T follicular helper cell (primary cell): ENCODE data around the gene COBLL1.

Experiments used
- DNase-seq: peaks from one replicate; pipeline ENCODE4 v3.0.0-alpha.2; 2020; ENCODE audit warnings: low read depth

Gene COBLL1

GRCh38 chr2:164677733-164678132 is 163.9 kb downstream of the COBLL1 start:
- DNase-seq: no peak

- DNase-seq: no peak
Measured at GRCh38 chr2:164677271-164677670, 164.4 kb downstream of the COBLL1 start.

- DNase-seq: no peak
Measured at GRCh38 chr2:164675687-164676086, 165.9 kb downstream of the COBLL1 start.

- DNase-seq: no peak
Measured at GRCh38 chr2:164675027-164675426, 166.6 kb downstream of the COBLL1 start.

- DNase-seq: no peak
Measured at GRCh38 chr2:164671664-164672396, 169.8 kb downstream of the COBLL1 start.

GRCh38 chr2:164669291-164669690 is 172.3 kb downstream of the COBLL1 start:
- no peak for DNase-seq

- no peak for DNase-seq
Measured at GRCh38 chr2:164667566-164667965, 174.1 kb downstream of the COBLL1 start.

- DNase-seq: no peak
Measured at GRCh38 chr2:164664070-164664469, 177.6 kb downstream of the COBLL1 start.

GRCh38 chr2:164662868-164663631 is 178.6 kb downstream of the COBLL1 start:
- DNase-seq: no peak

GRCh38 chr2:164662066-164662465 is 179.6 kb downstream of the COBLL1 start:
- DNase-seq: no peak

- no peak for DNase-seq
Measured at GRCh38 chr2:164661349-164661748, 180.3 kb downstream of the COBLL1 start.

- no peak for DNase-seq
Measured at GRCh38 chr2:164657129-164657528, 184.5 kb downstream of the COBLL1 start.

- no peak for DNase-seq
Measured at GRCh38 chr2:164655750-164656149, 185.9 kb downstream of the COBLL1 start.

GRCh38 chr2:164655336-164655735 is 186.3 kb downstream of the COBLL1 start:
- no peak for DNase-seq

- no peak for DNase-seq
Measured at GRCh38 chr2:164651361-164651760, 190.3 kb downstream of the COBLL1 start.

GRCh38 chr2:164644036-164644700 is 197.5 kb downstream of the COBLL1 start:
- DNase-seq: no peak

- DNase-seq: no peak
Measured at GRCh38 chr2:164642946-164643555, 198.6 kb downstream of the COBLL1 start.

GRCh38 chr2:164642268-164642667 is 199.4 kb downstream of the COBLL1 start:
- DNase-seq: no peak
